NCI-H526 (cell line): ENCODE measurements around the gene C17orf107.
A peak's percentile ranks its signal among the peaks of the same experiment; 100 is the strongest.
"Not testable (repeated sequence)": the region's sequence is repeated elsewhere in the genome, so short reads cannot be mapped to it uniquely, and the experiment has no call there.

Experiments
- DNase-seq, 2 experiments: peaks; one replicate each; lab custom pipeline; 2025; lab: John Stamatoyannopoulos, UW

C17orf107 gene

DNA sequence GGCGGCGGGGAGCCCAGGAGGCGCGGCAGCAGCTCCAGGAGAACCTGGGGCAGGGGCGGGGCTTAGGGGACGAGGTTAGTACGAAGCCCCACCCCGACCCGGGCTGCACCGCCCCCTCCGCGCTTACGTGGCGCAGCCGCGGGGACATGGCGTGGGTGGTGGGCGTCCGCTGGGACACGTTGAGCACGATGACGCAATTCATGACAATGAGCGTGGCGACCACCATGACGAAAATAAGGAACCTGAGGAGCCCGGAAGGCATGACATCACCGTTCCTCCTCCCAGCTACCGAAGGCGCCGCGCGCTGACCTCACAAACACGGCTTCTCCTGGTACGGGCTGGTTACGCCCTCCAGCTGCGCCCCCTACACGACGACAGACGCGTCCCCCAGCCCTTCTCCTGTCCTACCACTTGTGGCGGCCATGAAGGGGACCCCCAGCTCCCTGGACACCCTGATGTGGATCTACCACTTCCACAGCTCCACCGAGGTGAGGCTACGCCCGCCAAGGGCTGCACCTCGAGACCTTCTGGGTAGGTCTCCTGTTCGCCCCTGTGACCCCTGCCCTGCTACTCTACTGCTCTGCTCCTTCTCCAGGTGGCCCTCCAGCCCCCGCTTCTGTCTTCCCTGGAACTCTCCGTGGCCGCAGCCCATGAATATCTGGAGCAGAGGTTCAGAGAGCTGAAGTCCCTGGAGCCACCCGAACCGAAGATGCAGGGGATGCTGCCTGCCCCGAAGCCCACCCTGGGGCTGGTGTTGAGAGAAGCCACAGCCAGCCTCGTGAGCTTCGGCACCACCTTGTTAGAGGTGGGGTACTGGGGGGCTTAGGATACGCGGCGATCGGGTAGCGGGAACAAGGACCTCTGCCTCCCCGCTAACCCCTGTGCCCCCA is at the start of gene C17orf107:
Gene C17orf107 (plus strand): TSS at position 196 of the 890 bp plus-strand sequence. CDS start 227 bp downstream, at position 423.
- peak in 1 of 2 experiments; percentile 49 for DNase-seq

DNA sequence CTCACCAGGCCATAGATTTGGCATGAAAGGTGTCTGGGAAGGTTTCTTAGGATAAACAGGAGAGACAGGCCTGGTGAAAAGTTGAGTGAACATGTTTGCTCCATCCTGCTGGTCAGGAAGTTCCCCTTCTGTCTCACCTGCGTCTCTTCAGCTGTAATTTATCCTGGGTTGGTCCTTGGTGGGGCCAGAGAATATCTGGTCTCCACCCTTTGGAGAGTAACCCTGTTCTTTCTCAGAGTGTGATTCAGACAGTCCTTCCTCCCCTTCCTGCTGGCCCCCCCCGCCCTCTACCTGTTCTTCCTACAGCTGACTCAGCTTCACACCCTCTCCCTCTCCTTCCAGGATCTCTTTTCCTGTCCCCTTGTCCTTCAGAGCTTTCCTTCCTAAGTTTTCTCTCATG is 49.1 kb upstream of the C17orf107 start:
- DNase-seq: no peak

- DNase-seq: peak in 1 of 2 experiments; percentile 8
Measured at GRCh38 chr17:4851084-4851483, 48.3 kb upstream of the C17orf107 start.

- DNase-seq: no peak
Measured at GRCh38 chr17:4852567-4853207, 46.6 kb upstream of the C17orf107 start.

GRCh38 chr17:4853208-4853671 is 46.1 kb upstream of the C17orf107 start:
- no peak for DNase-seq

DNA sequence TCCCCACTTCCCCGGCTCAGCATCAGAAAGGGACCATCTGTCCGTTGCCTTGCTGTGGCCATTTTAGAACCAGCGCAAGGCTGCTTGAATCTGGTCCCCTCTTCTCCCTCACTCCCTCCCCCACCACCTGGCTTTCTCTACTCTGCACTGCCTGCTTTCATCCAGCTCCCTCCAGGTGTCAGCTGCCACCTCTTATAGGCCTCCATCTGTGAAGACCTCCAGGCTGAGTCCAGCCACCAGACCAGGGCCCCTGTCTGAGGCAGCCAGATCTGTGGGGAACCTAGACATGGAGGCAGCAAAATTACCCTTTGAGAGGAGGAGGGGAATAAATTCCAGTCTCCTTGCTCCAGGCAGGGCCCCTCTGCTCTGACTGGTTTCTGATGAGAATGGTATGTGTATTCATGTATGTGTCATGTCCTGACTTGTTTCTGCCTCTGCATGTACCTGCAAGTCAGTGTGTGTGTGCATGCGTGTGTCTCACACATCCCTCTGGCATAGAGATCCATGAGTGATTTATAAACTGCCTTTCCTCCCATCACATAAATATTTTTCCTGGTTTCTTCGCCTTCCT is 45.1 kb upstream of the C17orf107 start:
- DNase-seq: peak; percentile 3 to 30

DNA sequence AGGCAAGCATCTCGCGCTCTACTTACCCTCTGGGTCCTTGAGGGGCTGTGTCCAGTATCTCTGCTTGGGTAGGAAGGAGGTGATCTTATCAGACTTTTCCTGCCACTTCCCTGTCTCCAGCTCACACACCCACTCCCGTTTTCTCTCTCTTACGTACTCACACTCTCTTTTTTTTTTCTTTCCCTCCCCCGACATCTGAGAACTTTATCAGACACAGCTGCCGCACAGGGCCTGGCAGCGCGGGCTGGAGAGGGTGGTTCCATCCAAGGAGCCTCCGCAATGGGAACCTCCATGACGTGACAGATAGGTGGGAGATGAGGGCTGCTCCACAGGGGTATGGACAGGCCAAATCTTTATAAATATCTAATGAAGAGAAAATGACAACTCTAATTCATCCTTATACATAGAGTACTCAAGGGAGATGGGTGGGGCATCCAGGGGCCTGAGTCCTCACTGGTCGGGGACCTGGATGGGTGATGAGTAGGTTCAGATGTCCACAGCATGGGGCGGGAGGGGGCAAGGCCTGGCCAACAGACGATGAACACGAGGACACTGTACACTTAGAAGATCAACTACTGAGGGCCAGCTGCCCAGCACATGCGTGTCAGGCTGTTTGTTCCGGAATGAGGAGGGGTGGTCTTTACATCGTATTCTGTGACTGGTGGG is 42.9 kb upstream of the C17orf107 start:
- no peak for DNase-seq

GRCh38 chr17:4856937-4857314 is 42.4 kb upstream of the C17orf107 start:
- no peak for DNase-seq

- DNase-seq: not testable (repeated sequence)
Measured at GRCh38 chr17:4857347-4857746, 42.0 kb upstream of the C17orf107 start.

DNA sequence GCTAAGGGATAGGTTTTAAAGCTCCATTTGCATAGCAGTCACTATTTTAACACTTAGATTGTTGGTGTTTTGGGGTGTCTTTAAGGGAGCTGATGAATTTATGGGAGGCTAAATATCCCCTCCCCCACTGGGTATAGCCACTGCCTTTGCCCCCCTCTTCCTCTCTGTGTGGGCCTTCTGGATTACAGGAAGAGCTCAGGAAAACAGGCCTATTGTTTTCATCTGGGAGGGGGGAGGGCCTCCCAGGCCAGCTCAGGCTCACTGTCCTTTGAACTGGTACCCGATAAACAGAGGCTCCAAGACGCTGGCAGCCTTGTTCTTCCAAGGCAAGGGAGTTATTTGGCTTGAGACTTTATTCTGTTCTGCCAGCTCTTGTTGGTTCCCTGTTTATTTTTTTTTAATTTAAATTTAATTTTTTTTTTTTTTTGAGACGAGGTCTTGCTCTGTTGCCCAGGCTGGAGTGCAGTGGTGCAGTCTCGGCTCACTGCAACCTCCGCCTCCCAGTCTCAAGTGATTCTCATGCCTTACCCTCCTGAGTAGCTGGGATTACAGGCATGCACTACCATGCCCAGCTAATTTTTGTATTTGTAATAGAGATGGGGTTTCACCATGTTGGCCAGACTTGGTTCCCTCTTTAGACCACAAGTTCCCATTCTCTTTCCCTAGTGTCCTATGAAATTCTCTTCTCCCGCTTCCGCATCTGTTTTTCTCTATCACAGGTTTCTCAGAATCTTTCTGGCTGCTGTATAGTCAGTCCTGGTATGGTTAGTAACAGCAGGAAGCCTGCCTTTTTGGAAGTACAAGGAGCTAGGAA is 41.1 kb upstream of the C17orf107 start:
- no peak for DNase-seq

GRCh38 chr17:4858882-4859260 is 40.5 kb upstream of the C17orf107 start:
- DNase-seq: no peak

- no peak for DNase-seq
Measured at GRCh38 chr17:4859816-4860625, 39.3 kb upstream of the C17orf107 start.

DNA sequence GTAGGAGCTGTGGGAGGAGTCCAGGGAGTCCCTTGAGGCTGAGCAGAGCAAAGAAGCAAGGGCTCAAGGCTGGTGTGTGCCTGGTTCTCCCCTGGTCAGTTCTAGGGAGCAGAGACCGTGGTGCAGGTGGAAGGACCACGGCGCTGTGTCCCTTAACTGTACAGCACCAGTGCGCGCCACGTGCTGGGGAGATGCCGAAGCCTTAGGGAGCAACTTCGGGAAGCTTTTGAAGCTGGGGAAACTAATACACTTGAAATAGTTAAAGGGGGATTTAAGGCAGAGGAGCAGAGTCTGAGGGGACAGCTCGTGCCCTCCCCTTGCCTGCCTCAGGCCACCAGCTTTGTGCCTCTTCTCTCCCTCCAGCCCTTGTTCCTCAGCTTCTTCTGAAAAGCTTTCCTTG is 38.7 kb upstream of the C17orf107 start:
- no peak for DNase-seq

DNA sequence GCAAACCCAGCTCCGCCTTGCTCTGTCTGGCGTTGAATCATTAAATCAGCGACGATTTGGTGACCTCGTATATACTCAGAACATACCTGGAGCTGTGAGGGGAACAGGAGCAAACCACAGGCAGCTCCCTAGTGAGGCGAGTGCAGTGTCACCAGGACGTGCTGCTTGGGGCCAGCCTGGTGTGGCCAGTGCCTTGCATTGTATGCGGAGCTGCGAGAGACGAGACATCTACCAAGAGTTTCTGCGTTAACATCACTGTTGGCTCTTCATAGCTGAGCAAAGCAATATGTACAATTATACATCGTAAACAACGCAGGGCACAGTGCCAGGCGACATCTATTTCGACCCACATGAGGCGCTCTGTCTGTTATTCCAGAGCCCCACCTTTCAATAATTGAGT is 38.3 kb upstream of the C17orf107 start:
- no peak for DNase-seq

DNA sequence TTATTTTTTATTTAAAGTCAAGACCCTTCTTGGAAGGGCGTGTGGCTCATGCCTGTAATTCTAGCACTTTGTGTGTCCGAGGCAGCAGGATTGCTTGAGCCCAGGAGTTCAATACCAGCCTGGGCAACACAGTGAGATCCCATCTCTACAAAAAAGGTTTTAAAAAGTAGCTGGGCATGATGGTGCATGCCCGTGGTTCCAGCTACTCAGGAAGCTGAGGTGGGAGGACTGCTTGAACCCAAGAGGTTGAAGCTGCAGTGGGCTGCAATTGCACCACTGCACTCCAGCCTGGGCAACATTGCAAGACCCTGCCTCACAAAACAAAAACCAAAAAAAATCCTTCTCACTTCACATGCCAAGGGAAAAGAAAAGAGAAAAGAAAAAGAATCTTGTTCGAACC is 36.6 kb upstream of the C17orf107 start:
- no peak for DNase-seq

DNA sequence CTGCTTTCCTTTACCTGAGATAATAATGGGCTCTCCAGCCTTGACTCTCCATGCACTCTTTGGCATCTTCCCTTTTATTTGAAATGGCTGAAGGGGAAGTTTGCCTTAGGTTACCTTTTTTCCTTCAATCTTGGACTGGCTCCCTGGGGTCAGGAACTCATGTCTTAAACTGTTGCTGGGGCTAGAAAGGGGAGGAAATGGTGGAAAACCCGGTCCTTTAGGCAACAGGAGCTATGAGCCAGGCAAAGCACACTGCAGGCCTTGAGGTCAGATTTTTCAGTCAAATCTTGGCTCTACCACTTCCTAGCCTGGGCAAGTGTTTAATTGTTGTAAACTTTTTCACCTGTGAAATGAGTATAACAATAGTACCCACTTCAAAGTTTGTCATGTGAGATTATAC is 36.0 kb upstream of the C17orf107 start:
- no peak for DNase-seq

GRCh38 chr17:4867535-4867934 is 31.8 kb upstream of the C17orf107 start:
- not testable (repeated sequence) for DNase-seq

DNA sequence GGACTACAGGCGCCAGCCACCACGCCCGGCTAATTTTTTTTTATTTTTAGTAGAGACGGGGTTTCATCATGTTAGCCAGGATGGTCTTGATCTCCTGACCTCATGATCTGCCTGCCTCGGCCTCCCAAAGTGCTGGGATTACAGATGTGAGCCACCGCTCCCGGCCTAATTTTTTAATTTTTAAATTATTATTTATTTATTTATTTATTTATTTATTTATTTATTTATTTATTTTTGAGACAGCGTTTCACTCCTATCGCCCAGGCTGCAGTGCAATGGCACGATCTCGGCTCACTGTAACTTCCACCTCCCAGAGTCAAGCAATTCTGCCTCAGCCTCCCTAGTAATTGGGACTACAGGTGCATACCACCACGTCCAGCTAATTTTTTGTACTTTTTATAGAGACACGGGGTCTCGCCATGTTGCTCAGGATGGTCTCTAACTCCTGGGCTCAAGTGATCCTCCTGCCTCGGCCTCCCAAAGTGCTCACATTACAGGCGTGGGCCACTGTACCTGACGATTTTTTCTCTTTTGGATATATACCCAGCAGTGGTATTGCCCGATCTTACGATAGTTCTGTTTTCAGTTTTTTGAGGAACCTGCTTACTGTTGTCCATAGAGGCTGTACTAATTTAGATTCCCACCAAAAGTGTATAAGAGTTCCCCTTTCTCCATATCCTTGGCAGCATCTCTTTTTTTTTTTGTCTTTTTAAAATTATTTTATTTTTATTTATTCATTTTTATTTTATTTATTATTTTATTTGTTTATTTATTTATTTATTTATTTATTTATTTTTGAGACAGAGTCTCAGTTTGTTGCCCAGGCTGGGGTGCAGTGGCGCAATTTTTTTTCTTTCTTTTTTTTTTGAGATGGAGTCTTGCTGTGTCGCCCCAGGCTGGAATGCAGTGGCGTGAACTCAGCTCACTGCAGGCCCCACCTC is 30.0 kb upstream of the C17orf107 start:
- DNase-seq: not testable (repeated sequence)

DNA sequence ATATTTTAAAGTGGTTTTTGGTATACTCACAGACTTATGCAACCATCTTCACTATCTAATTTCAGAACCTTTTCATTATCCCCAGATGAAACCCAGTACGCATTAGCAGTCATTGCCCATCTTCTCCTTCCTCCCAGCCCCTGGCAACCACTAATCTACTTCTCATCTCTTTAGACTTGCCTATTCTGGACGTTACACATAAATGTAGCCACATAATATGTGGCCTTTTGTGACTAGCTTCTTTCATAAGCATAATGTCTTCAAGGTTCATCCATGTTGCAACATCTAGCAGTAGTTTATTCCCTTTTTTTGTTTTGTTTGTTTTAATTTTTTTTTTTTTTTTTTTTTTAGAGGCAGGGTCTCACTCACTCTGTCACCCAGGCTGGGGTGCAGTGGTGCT is 28.5 kb upstream of the C17orf107 start:
- no peak for DNase-seq
